Measurements from ENCODE around the gene CSK. TPM values are rescaled to one million over a fixed set of nuclear protein-coding genes. Genes with fewer than 3 reads are reported as not detected.

The CSK gene
- total RNA-seq, 1 experiment from 2014 or later: 49.2 TPM

- Mint-ChIP-seq H3K4me3 (peak overlapping the region; percentile 81 to 87), H3K27ac (no peak overlapping the region), H3K9me3 (no peaks in the 10 kb centered on the region), H3K4me1 (peaks cover 32 to 48% of the 10 kb centered on the region in 2 experiments), H3K36me3 (ENCODE audit: insufficient read depth in 1 of 3, low read depth in 3 of 3) (peaks cover 0 to 5% (median 4%) of the 10 kb centered on the region in 3 experiments; a peak in 3 of 7 replicates), H3K27me3 (ENCODE audit: low read depth) (peaks cover 29% of the 10 kb centered on the region)
- Histone ChIP-seq H4K20me1 (ENCODE audit: control insufficient read depth, insufficient read depth, insufficient read length) (no peaks in the 10 kb centered on the region), H2AK5ac (ENCODE audit: insufficient read length, low read length) (no peak overlapping the region), H3K9me3 (ENCODE audit: control insufficient read depth, low read depth, low read length) (no peaks in the 10 kb centered on the region), H3K23ac (ENCODE audit: insufficient read length, low read depth, low read length) (no peak overlapping the region), H4K91ac (ENCODE audit: insufficient read length, low read depth, low read length) (no peak overlapping the region), H2AFZ (ENCODE audit: low read length) (no peak overlapping the region), H2BK15ac (ENCODE audit: low read depth, low read length) (no peak overlapping the region), H3K4me2 (ENCODE audit: insufficient read depth, insufficient read length, low read length) (peak overlapping the region; percentile 92), H2BK12ac (ENCODE audit: insufficient read length, low read depth, low read length) (no peak overlapping the region), H3K9ac (ENCODE audit: extremely low read depth, insufficient read length, low read length) (no peak overlapping the region), H3K27me3 (ENCODE audit: insufficient read depth, low read length) (peaks cover 4% of the 10 kb centered on the region; the same call in 1 of the 2 replicates), H3K56ac (ENCODE audit: insufficient read length, low read depth, low read length) (no peak overlapping the region), H3K79me1 (ENCODE audit: insufficient read depth, low read depth, low read length, poor library complexity, severe bottlenecking) (no peaks in the 10 kb centered on the region), H3K23me2 (ENCODE audit: insufficient read length, low read depth, low read length, poor library complexity, severe bottlenecking) (peaks cover 11% of the 10 kb centered on the region), H3K27ac (ENCODE audit: insufficient read length, low read depth, low read length) (no peak overlapping the region), H3K18ac (ENCODE audit: insufficient read length, low read depth, low read length) (no peak overlapping the region), H3K79me2 (ENCODE audit: insufficient read depth, low read length) (no peaks in the 10 kb centered on the region), H4K5ac (ENCODE audit: insufficient read length, low read depth, low read length) (no peak overlapping the region), H2BK5ac (ENCODE audit: insufficient read length, low read length) (no peak overlapping the region), H3K14ac (ENCODE audit: insufficient read depth, low read length) (no peak overlapping the region), H2BK20ac (ENCODE audit: low read depth, low read length, poor library complexity, severe bottlenecking) (no peak overlapping the region), H3K4ac (ENCODE audit: low read depth, low read length) (no peak overlapping the region), H2BK120ac (ENCODE audit: low read depth, low read length, poor library complexity, severe bottlenecking) (no peak overlapping the region), H4K8ac (replicated peaks; ENCODE audit: insufficient read length, low read depth, low read length) (no peak overlapping the region), H3T11ph (ENCODE audit: low read length) (no peak overlapping the region), H3K4me1 (ENCODE audit: insufficient read depth, low read length) (peaks cover 4% of the 10 kb centered on the region; the same call in 1 of the 2 replicates)
- WGBS (ENCODE audit: extremely low coverage, insufficient read length, low lambda C conversion rate): no CpG with 5 or more reads among the region's 13 CpGs
- DNase-seq: no peak
- no peak for TF ChIP-seq CTCF (conservative IDR thresholded peaks at IDR 0.05)
Measured at GRCh38 chr15:74783072-74783807, 1.4 kb downstream of the CSK start.

Data from H9 (cell line).